ENCODE data around the gene HSDL2. TPM values are rescaled to one million over a fixed set of nuclear protein-coding genes. Genes with fewer than 3 reads are reported as not detected.

The HSDL2 gene
- polyA plus RNA-seq, 3 donors, result 6.4 to 34.8 (median 26.9) TPM

DNA sequence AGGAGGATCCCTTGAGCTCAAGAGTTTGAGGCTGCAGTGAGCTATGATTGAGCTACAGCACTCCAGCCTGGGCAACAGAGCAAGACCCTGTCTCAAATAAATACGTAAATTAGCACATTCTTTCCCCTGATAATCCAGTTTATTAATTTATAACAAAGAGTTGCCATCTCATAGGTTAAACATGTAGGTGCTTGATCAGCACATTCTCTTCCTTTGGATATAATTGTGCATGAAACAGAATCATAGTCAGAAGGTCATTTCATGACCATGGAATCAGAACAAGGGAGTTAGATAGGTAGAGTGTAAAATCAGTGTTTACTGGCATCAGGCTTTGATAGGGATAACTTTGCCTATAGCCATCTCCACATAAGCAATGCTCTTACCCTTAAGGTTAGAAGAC lies 63.7 kb downstream of the HSDL2 start:
- Mint-ChIP-seq H3K9me3 (peaks cover 0 to 1% (median 0%) of the 10 kb centered on the region in 7 donors), H3K27me3 (ENCODE audit: low read depth in 3 of 3) (peaks cover 0 to 2% (median 0%) of the 10 kb centered on the region in 3 donors), H3K27ac (no peak overlapping the region), H3K36me3 (peaks cover 21 to 33% of the 10 kb centered on the region in 2 donors), H3K4me3 (no peak overlapping the region), H3K4me1 (peaks cover 28% of the 10 kb centered on the region)
- no peaks in the 10 kb centered on the region for H4K20me1 ChIP-seq (ENCODE audit: insufficient read depth, low read length)
- H3K79me2 ChIP-seq (ENCODE audit: insufficient read depth, low read length), result no peaks in the 10 kb centered on the region
- DNase-seq, result no peak
- no peaks in the 10 kb centered on the region for H3K9me3 ChIP-seq (replicated peaks in 1 of 2; ENCODE audit: control insufficient read depth in 1 of 2, insufficient read depth in 1 of 2, low read length in 2 of 2)
- H3K4me2 ChIP-seq (replicated peaks; ENCODE audit: extremely low read depth, low read length, poor library complexity, severe bottlenecking), result no peak overlapping the region
- peaks cover 8 to 21% of the 10 kb centered on the region in 2 donors for H3K4me1 ChIP-seq (ENCODE audit: control insufficient read depth in 1 of 2, insufficient read depth in 2 of 2, low read length in 2 of 2)
- no peak overlapping the region for H2AFZ ChIP-seq (ENCODE audit: insufficient read depth, low read depth, low read length, poor library complexity, severe bottlenecking)
- WGBS (ENCODE audit: insufficient coverage), result no CpG with 5 or more reads among the region's 1 CpG
- H3K4me3 ChIP-seq (replicated peaks in 1 of 3; ENCODE audit: low read depth in 2 of 3, low read length in 3 of 3), result no peak overlapping the region
- intact Hi-C loops (cut with micrococcal nuclease), result no loop called here
- TF ChIP-seq, protein P1, sequence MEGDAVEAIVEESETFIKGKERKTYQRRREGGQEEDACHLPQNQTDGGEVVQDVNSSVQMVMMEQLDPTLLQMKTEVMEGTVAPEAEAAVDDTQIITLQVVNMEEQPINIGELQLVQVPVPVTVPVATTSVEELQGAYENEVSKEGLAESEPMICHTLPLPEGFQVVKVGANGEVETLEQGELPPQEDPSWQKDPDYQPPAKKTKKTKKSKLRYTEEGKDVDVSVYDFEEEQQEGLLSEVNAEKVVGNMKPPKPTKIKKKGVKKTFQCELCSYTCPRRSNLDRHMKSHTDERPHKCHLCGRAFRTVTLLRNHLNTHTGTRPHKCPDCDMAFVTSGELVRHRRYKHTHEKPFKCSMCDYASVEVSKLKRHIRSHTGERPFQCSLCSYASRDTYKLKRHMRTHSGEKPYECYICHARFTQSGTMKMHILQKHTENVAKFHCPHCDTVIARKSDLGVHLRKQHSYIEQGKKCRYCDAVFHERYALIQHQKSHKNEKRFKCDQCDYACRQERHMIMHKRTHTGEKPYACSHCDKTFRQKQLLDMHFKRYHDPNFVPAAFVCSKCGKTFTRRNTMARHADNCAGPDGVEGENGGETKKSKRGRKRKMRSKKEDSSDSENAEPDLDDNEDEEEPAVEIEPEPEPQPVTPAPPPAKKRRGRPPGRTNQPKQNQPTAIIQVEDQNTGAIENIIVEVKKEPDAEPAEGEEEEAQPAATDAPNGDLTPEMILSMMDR (IDR thresholded peaks at IDR 0.05), result no peak
- H3K36me3 ChIP-seq (replicated peaks in 1 of 2; ENCODE audit: control insufficient read depth in 1 of 2, insufficient read depth in 2 of 2, low read length in 2 of 2), result peaks cover 0 to 14% of the 10 kb centered on the region in 2 donors
- no peaks in the 10 kb centered on the region for H3K27me3 ChIP-seq (ENCODE audit: control insufficient read depth in 2 of 2, insufficient read depth in 2 of 2, low read length in 2 of 2)
- H3K9ac ChIP-seq (ENCODE audit: insufficient read depth, low read length, poor library complexity, severe bottlenecking), result no peak overlapping the region
- H3K27ac ChIP-seq (ENCODE audit: low read depth in 1 of 2, low read length in 2 of 2), result no peak overlapping the region

- H3K79me2 ChIP-seq (ENCODE audit: insufficient read depth, low read length), result no peaks in the 10 kb centered on the region
- Mint-ChIP-seq H3K4me1 (peaks cover 28% of the 10 kb centered on the region), H3K27me3 (ENCODE audit: low read depth in 3 of 3) (peaks cover 0 to 2% (median 0%) of the 10 kb centered on the region in 3 donors), H3K4me3 (no peak overlapping the region), H3K9me3 (peaks cover 0 to 1% (median 0%) of the 10 kb centered on the region in 7 donors), H3K36me3 (peaks cover 19 to 32% of the 10 kb centered on the region in 2 donors), H3K27ac (peak overlapping the region in 1 of 7 donors; percentile 50)
- H3K4me1 ChIP-seq (ENCODE audit: control insufficient read depth in 1 of 2, insufficient read depth in 2 of 2, low read length in 2 of 2), result peaks cover 8 to 21% of the 10 kb centered on the region in 2 donors
- no peaks in the 10 kb centered on the region for H3K27me3 ChIP-seq (ENCODE audit: control insufficient read depth in 2 of 2, insufficient read depth in 2 of 2, low read length in 2 of 2)
- no CpG with 5 or more reads among the region's 1 CpG for WGBS (ENCODE audit: insufficient coverage)
- intact Hi-C loops (cut with micrococcal nuclease), result no loop called here
- no peak overlapping the region for H3K4me2 ChIP-seq (replicated peaks; ENCODE audit: extremely low read depth, low read length, poor library complexity, severe bottlenecking)
- no peaks in the 10 kb centered on the region for H3K9me3 ChIP-seq (replicated peaks in 1 of 2; ENCODE audit: control insufficient read depth in 1 of 2, insufficient read depth in 1 of 2, low read length in 2 of 2)
- no peak for DNase-seq
- H3K4me3 ChIP-seq (replicated peaks in 1 of 3; ENCODE audit: low read depth in 2 of 3, low read length in 3 of 3), result no peak overlapping the region
- H3K27ac ChIP-seq (ENCODE audit: low read depth in 1 of 2, low read length in 2 of 2), result no peak overlapping the region
- peaks cover 0 to 9% of the 10 kb centered on the region in 2 donors for H3K36me3 ChIP-seq (replicated peaks in 1 of 2; ENCODE audit: control insufficient read depth in 1 of 2, insufficient read depth in 2 of 2, low read length in 2 of 2)
- no peak overlapping the region for H3K9ac ChIP-seq (ENCODE audit: insufficient read depth, low read length, poor library complexity, severe bottlenecking)
- H2AFZ ChIP-seq (ENCODE audit: insufficient read depth, low read depth, low read length, poor library complexity, severe bottlenecking), result no peak overlapping the region
- TF ChIP-seq, protein P1 (IDR thresholded peaks at IDR 0.05), result no peak
- no peaks in the 10 kb centered on the region for H4K20me1 ChIP-seq (ENCODE audit: insufficient read depth, low read length)
These were observed 65.3 kb downstream of the HSDL2 start for GRCh38 chr9:112445196-112445595.

Measured in CD14-positive monocyte (primary cell).